Bronchial epithelial cell (primary cell): Measurements from ENCODE around the gene PCNX2. TPM values are rescaled to one million over a fixed set of nuclear protein-coding genes. Genes with fewer than 3 reads are reported as not detected.

Source experiments
- DNase-seq: peaks from one replicate; pipeline ENCODE4 v3.0.0-alpha.2; 2010; ENCODE audit warnings: low read depth
- FAIRE-seq: peaks from 2 replicates; lab custom pipeline; 2011; peaks lifted over from hg19 to GRCh38; lab: Jason Lieb, UNC
- H3K27me3 ChIP-seq: 2 replicates; pipeline ENCODE4 v1.5.1; 2011; ENCODE audit warnings: low read length; ENCODE audit not compliant: control insufficient read depth, insufficient read depth
- H3K36me3 ChIP-seq: 2 replicates; pipeline ENCODE4 v1.5.1; 2011; ENCODE audit warnings: low read length; ENCODE audit not compliant: control insufficient read depth, insufficient read depth
- H3K4me3 ChIP-seq: 2 replicates; pipeline ENCODE4 v1.5.1; 2011; ENCODE audit warnings: mild to moderate bottlenecking, low read depth, low read length, control low read depth
- total RNA-seq: library from RNA; depleted of rRNA; stranded (reverse); fragments of >200 nt; gene quantifications from 2 replicates; pipeline ENCODE4 v1.2.1, GENCODE V29; 2014
- TF ChIP-seq, protein P1 (sequence below): IDR thresholded peaks from 2 replicates; pipeline ENCODE4 v1.5.1; 2011; ENCODE audit warnings: mild to moderate bottlenecking, moderate library complexity, low read length, control low read depth, inconsistent platforms; ENCODE audit not compliant: insufficient read depth, severe bottlenecking

PCNX2 gene
- total RNA-seq, 1 donor from 2014 or later: 30.3 TPM

DNA sequence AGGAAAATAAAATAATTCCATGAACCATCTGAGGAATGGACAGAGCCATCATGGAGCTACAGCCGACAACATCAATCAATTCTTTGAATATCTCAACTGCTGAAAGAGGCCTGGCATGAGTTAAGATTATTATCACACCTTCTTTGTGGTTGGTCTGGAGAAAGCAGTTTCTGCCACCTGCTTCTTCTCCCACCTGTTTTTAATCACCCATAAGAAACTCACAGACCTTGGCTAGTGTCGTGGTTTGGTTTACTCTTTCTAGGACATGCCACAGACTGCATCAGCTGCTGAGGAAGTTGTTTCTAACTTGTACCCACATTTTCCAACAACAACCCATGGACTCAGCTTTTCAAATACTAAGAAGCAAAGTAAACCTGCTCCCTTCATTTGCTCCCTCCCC, 279.6 kb downstream of the PCNX2 start:
- Histone ChIP-seq H3K4me3 (no peak overlapping the region), H3K27me3 (no peaks in the 10 kb centered on the region), H3K36me3 (peaks cover 2% of the 10 kb centered on the region)
- DNase-seq: no peak
- FAIRE-seq: no peak
- TF ChIP-seq, protein P1, sequence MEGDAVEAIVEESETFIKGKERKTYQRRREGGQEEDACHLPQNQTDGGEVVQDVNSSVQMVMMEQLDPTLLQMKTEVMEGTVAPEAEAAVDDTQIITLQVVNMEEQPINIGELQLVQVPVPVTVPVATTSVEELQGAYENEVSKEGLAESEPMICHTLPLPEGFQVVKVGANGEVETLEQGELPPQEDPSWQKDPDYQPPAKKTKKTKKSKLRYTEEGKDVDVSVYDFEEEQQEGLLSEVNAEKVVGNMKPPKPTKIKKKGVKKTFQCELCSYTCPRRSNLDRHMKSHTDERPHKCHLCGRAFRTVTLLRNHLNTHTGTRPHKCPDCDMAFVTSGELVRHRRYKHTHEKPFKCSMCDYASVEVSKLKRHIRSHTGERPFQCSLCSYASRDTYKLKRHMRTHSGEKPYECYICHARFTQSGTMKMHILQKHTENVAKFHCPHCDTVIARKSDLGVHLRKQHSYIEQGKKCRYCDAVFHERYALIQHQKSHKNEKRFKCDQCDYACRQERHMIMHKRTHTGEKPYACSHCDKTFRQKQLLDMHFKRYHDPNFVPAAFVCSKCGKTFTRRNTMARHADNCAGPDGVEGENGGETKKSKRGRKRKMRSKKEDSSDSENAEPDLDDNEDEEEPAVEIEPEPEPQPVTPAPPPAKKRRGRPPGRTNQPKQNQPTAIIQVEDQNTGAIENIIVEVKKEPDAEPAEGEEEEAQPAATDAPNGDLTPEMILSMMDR: no peak

GRCh38 chr1:233012021-233012420, 283.5 kb downstream of the PCNX2 start:
- FAIRE-seq (no peak), DNase-seq (no peak)
- Histone ChIP-seq H3K27me3 (no peaks in the 10 kb centered on the region), H3K4me3 (no peak overlapping the region), H3K36me3 (peaks cover 3% of the 10 kb centered on the region)
- TF ChIP-seq, protein P1: no peak

- Histone ChIP-seq H3K27me3 (no peaks in the 10 kb centered on the region), H3K36me3 (peaks cover 6% of the 10 kb centered on the region), H3K4me3 (no peak overlapping the region)
- no peak for DNase-seq
- TF ChIP-seq, protein P1: no peak
- FAIRE-seq: no peak
Measured at GRCh38 chr1:233010146-233010545, 285.4 kb downstream of the PCNX2 start.

DNA sequence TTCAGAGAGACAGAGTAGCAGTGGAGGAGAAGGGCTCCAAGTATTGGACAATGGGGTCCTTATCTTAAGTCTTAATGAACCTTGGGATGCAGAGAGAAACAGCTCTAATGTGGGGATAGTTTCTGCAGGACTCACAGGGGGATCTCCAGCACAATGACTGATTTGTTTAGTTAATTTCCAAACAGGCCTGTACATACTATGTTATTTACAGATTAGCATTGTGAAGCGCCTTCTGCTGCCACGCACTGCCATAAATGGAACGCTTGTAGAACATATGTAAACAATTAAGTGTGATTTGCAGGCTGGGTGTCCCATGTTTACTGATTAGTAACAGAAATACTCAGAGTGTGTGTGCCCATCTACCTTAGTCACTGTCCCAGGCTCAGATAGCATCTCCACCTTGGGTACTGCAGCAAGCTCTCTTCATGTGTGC, 289.0 kb downstream of the PCNX2 start:
- FAIRE-seq (no peak), DNase-seq (no peak)
- TF ChIP-seq, protein P1: no peak
- no peaks in the 10 kb centered on the region for H3K27me3 ChIP-seq
- no peak overlapping the region for H3K4me3 ChIP-seq
- peaks cover 4% of the 10 kb centered on the region for H3K36me3 ChIP-seq

- Histone ChIP-seq H3K36me3 (peaks cover 4% of the 10 kb centered on the region), H3K4me3 (no peak overlapping the region), H3K27me3 (no peaks in the 10 kb centered on the region)
- no peak for DNase-seq
- TF ChIP-seq, protein P1: no peak
- FAIRE-seq: no peak
Measured at GRCh38 chr1:233006108-233006507, 289.4 kb downstream of the PCNX2 start.

- TF ChIP-seq, protein P1: no peak
- H3K4me3 ChIP-seq: no peak overlapping the region
- no peak for FAIRE-seq
Measured at GRCh38 chr1:233005703-233006102, 289.8 kb downstream of the PCNX2 start.

More at GRCh38 chr1:233005703-233006102, 289.8 kb downstream of the PCNX2 start:
- no peak for DNase-seq
- Histone ChIP-seq H3K27me3 (no peaks in the 10 kb centered on the region), H3K36me3 (peaks cover 4% of the 10 kb centered on the region)
